Measurements from ENCODE around the gene OR11H7.
"Not testable (repeated sequence)": the region's sequence is repeated elsewhere in the genome, so short reads cannot be mapped to it uniquely, and the experiment has no call there.

The OR11H7 gene

DNA sequence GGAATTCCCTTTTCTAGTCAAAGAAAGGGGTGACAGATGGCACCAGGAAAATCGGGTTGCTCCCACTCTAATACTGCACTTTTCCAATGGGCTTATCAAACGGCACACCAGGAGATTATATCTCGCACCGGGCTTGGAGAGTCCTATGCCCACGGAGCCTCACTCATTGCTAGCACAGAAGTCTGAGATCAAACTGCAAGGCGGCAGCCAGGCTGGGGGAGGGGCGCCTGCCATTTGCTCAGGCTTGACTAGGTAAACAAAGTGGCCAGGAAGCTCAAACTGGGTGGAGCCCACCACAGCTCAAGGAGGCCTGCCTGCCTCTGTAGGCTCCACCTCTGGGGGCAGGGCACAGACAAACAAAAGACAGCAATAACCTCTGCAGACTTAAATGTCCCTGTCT, 51.5 kb downstream of the OR11H7 start:
- not testable (repeated sequence) for DNase-seq
